Hepatocyte (in vitro differentiated cells): Measurements from ENCODE around the gene HSD17B2. TPM values are rescaled to one million over a fixed set of nuclear protein-coding genes. Genes with fewer than 3 reads are reported as not detected.

Source experiments
- DNase-seq: peaks from one replicate; pipeline ENCODE4 v3.0.0-alpha.2; 2016; ENCODE audit warnings: low spot score
- H2AFZ ChIP-seq: fragments of 200-600 bp; sonication (generic); 2 replicates; pipeline ENCODE4 v1.6.0; 2016; ENCODE audit warnings: antibody characterized with exemption, mild to moderate bottlenecking
- H3K27ac ChIP-seq: fragments of 200-600 bp; sonication (generic); 2 replicates; pipeline ENCODE4 v1.5.1; 2016; ENCODE audit warnings: mild to moderate bottlenecking
- H3K27me3 ChIP-seq: fragments of 200-600 bp; sonication (generic); 2 replicates; pipeline ENCODE4 v1.6.1; 2016
- H3K36me3 ChIP-seq: fragments of 200-600 bp; sonication (generic); replicated peaks from 2 replicates; pipeline ENCODE4 v1.5.1; 2016; ENCODE audit warnings: low read depth; ENCODE audit not compliant: insufficient read depth
- H3K4me1 ChIP-seq: fragments of 200-600 bp; sonication (generic); 2 replicates; pipeline ENCODE4 v1.5.1; 2016; ENCODE audit warnings: mild to moderate bottlenecking, moderate library complexity; ENCODE audit not compliant: insufficient read depth
- H3K4me2 ChIP-seq: fragments of 200-600 bp; sonication (generic); 2 replicates; pipeline ENCODE4 v1.6.0; 2016
- H3K4me3 ChIP-seq: fragments of 200-600 bp; sonication (generic); 2 replicates; pipeline ENCODE4 v1.5.1; 2016; ENCODE audit warnings: mild to moderate bottlenecking
- H3K79me2 ChIP-seq: fragments of 200-600 bp; sonication (generic); 2 replicates; pipeline ENCODE4 v1.6.0; 2017; ENCODE audit warnings: mild to moderate bottlenecking
- H3K9me2 ChIP-seq: fragments of 200-600 bp; sonication (generic); replicated peaks from 2 replicates; pipeline ENCODE4 v1.6.0; 2017; ENCODE audit warnings: mild to moderate bottlenecking; ENCODE audit not compliant: insufficient read depth
- H3K9me3 ChIP-seq: fragments of 200-600 bp; sonication (generic); 2 replicates; pipeline ENCODE4 v1.5.1; 2016; ENCODE audit warnings: low read depth, mild to moderate bottlenecking
- H4K20me1 ChIP-seq: fragments of 200-600 bp; sonication (generic); 2 replicates; pipeline ENCODE4 v1.6.0; 2016; ENCODE audit warnings: mild to moderate bottlenecking; ENCODE audit not compliant: insufficient read depth, poor library complexity, severe bottlenecking
- CTCF ChIP-seq: fragments of 200-600 bp; sonication (generic); IDR thresholded peaks from 2 replicates; pipeline ENCODE4 v1.5.1; 2016; ENCODE audit warnings: antibody characterized with exemption, mild to moderate bottlenecking; ENCODE audit not compliant: poor library complexity
- EZH2 ChIP-seq: fragments of 200-600 bp; sonication (generic); IDR thresholded peaks from 2 replicates; pipeline ENCODE4 v1.6.1; 2016; ENCODE audit warnings: antibody characterized with exemption, mild to moderate bottlenecking, borderline replicate concordance
- EZH2phosphoT487 ChIP-seq: fragments of 200-600 bp; sonication (generic); IDR thresholded peaks from one replicate; pipeline ENCODE4 v1.6.1; 2018; ENCODE audit warnings: antibody characterized with exemption, mild to moderate bottlenecking, low read depth, moderate library complexity; ENCODE audit not compliant: unreplicated experiment, severe bottlenecking
- WGBS: methylation state at CpG from one replicate; pipeline ENCODE4 v1.1.6; 2016; ENCODE audit warnings: low lambda C conversion rate; ENCODE audit errors: missing lambda C conversion rate; 5-methylcytosine and 5-hydroxymethylcytosine counted together
- polyA plus RNA-seq: library from polyadenylated mRNA; unstranded; fragments of >200 nt; fragmentation: Nextera tagmentation; extraction: Ambion mirVana; gene quantifications from 2 replicates; pipeline ENCODE4 v1.2.1, GENCODE V29; 2016
- total RNA-seq: library from RNA; depleted of rRNA; stranded (reverse); fragments of >200 nt; gene quantifications from 2 replicates; pipeline ENCODE4 v1.2.3, GENCODE V29; 2014

HSD17B2 gene
- total and polyA plus RNA-seq, 2 experiments from 2014 or later, result 75.6 to 91.1 TPM

- TF ChIP-seq EZH2 (no peak), CTCF (no peak), EZH2phosphoT487 (no peak)
- H3K9me2 ChIP-seq, result no peaks in the 10 kb centered on the region
- no peak overlapping the region for H3K27ac ChIP-seq
- H3K9me3 ChIP-seq, result no peaks in the 10 kb centered on the region
- no peak overlapping the region for H2AFZ ChIP-seq
- H3K27me3 ChIP-seq, result no peaks in the 10 kb centered on the region
- H3K36me3 ChIP-seq, result no peaks in the 10 kb centered on the region
- no peaks in the 10 kb centered on the region for H4K20me1 ChIP-seq
- no peaks in the 10 kb centered on the region for H3K4me1 ChIP-seq
- 85% methylated on average over 3 of the region's 3 CpGs for WGBS
- H3K4me3 ChIP-seq, result no peak overlapping the region
- DNase-seq, result no peak
- H3K4me2 ChIP-seq, result no peak overlapping the region
- no peaks in the 10 kb centered on the region for H3K79me2 ChIP-seq
These were observed 94.8 kb downstream of the HSD17B2 start for GRCh38 chr16:82129881-82130280.

GRCh38 chr16:82133798-82134197 is 98.7 kb downstream of the HSD17B2 start:
- Histone ChIP-seq H4K20me1 (no peaks in the 10 kb centered on the region), H3K9me2 (no peaks in the 10 kb centered on the region), H3K27me3 (no peaks in the 10 kb centered on the region), H2AFZ (no peak overlapping the region), H3K4me2 (no peak overlapping the region), H3K79me2 (no peaks in the 10 kb centered on the region), H3K4me1 (peaks cover 4% of the 10 kb centered on the region), H3K9me3 (no peaks in the 10 kb centered on the region), H3K27ac (no peak overlapping the region), H3K4me3 (no peak overlapping the region), H3K36me3 (no peaks in the 10 kb centered on the region)
- 80% methylated on average over 6 of the region's 6 CpGs for WGBS
- no peak for DNase-seq
- TF ChIP-seq EZH2phosphoT487 (no peak), CTCF (no peak), EZH2 (no peak)

- TF ChIP-seq EZH2, result no peak
- no peak for TF ChIP-seq EZH2phosphoT487
- no peak for TF ChIP-seq CTCF
- H3K79me2 ChIP-seq, result no peaks in the 10 kb centered on the region
These were observed 99.8 kb downstream of the HSD17B2 start for GRCh38 chr16:82134846-82135245.

GRCh38 chr16:82135844-82136243 is 100.8 kb downstream of the HSD17B2 start:
- Histone ChIP-seq H3K79me2 (no peaks in the 10 kb centered on the region), H3K36me3 (no peaks in the 10 kb centered on the region), H2AFZ (no peak overlapping the region), H4K20me1 (no peaks in the 10 kb centered on the region), H3K4me2 (no peak overlapping the region), H3K4me3 (no peak overlapping the region), H3K9me3 (no peaks in the 10 kb centered on the region), H3K9me2 (no peaks in the 10 kb centered on the region), H3K4me1 (peaks cover 4% of the 10 kb centered on the region), H3K27ac (no peak overlapping the region), H3K27me3 (no peaks in the 10 kb centered on the region)
- 56% methylated on average over 8 of the region's 8 CpGs for WGBS
- no peak for TF ChIP-seq EZH2phosphoT487
- DNase-seq, result peak; percentile 28

More at GRCh38 chr16:82134846-82135245, 99.8 kb downstream of the HSD17B2 start:
- DNase-seq, result no peak
- no peaks in the 10 kb centered on the region for H3K9me3 ChIP-seq
- no peaks in the 10 kb centered on the region for H3K36me3 ChIP-seq
- no peak overlapping the region for H2AFZ ChIP-seq
- H4K20me1 ChIP-seq, result no peaks in the 10 kb centered on the region
- H3K4me1 ChIP-seq, result peaks cover 4% of the 10 kb centered on the region
- H3K27ac ChIP-seq, result no peak overlapping the region
- no peaks in the 10 kb centered on the region for H3K27me3 ChIP-seq
- H3K9me2 ChIP-seq, result no peaks in the 10 kb centered on the region
- H3K4me2 ChIP-seq, result no peak overlapping the region
- WGBS, result 89% methylated on average over 8 of the region's 8 CpGs
- no peak overlapping the region for H3K4me3 ChIP-seq
